Mesendoderm (in vitro differentiated cells): ENCODE measurements around the gene CLIP4.
"Not testable (repeated sequence)": the region's sequence is repeated elsewhere in the genome, so short reads cannot be mapped to it uniquely, and the experiment has no call there.

ENCODE experiments used
- DNase-seq: peaks from one replicate; pipeline ENCODE4 v3.0.0; 2013
- H2AK5ac ChIP-seq: 2 replicates; pipeline ENCODE4 v1.6.1; 2013; ENCODE audit warnings: low read length, inconsistent platforms
- H2BK120ac ChIP-seq: 2 replicates; pipeline ENCODE4 v1.6.1; 2013; ENCODE audit warnings: low read depth, mild to moderate bottlenecking, low read length, moderate library complexity, mixed read lengths
- H2BK15ac ChIP-seq: replicated peaks from 2 replicates; pipeline ENCODE4 v1.6.1; 2013; ENCODE audit warnings: low read depth, mild to moderate bottlenecking, moderate library complexity
- H2BK5ac ChIP-seq: 2 replicates; pipeline ENCODE4 v1.6.1; 2013; ENCODE audit warnings: low read length, inconsistent platforms
- H3K18ac ChIP-seq: 2 replicates; pipeline ENCODE4 v1.6.1; 2013; ENCODE audit warnings: mild to moderate bottlenecking, low read length, mixed read lengths
- H3K23ac ChIP-seq: one replicate; pipeline ENCODE4 v1.6.1; 2013; ENCODE audit warnings: low read length
- H3K27ac ChIP-seq: 2 replicates; pipeline ENCODE4 v1.5.1; 2013; ENCODE audit warnings: low read depth, mild to moderate bottlenecking, inconsistent platforms, low read length, moderate library complexity
- H3K27me3 ChIP-seq: 2 replicates; pipeline ENCODE4 v1.6.1; 2013; ENCODE audit warnings: low read length, control low read depth, mild to moderate bottlenecking, inconsistent platforms; ENCODE audit not compliant: insufficient read depth, poor library complexity
- H3K36me3 ChIP-seq: 2 replicates; pipeline ENCODE4 v1.6.1; 2013; ENCODE audit warnings: low read length, inconsistent platforms; ENCODE audit not compliant: control insufficient read depth, insufficient read depth
- H3K4ac ChIP-seq: one replicate; pipeline ENCODE4 v1.6.1; 2013; ENCODE audit warnings: low read depth, mild to moderate bottlenecking, low read length, moderate library complexity
- H3K4me1 ChIP-seq: 2 replicates; pipeline ENCODE4 v1.6.1; 2013; ENCODE audit warnings: low read depth, low read length, inconsistent platforms; ENCODE audit not compliant: control insufficient read depth
- H3K4me2 ChIP-seq: 2 replicates; pipeline ENCODE4 v1.6.1; 2013; ENCODE audit warnings: low read length
- H3K4me3 ChIP-seq: 2 replicates; pipeline ENCODE4 v1.5.1; 2013; ENCODE audit warnings: mild to moderate bottlenecking, low read length
- H3K56ac ChIP-seq: one replicate; pipeline ENCODE4 v1.6.1; 2013; ENCODE audit warnings: low read length
- H3K79me1 ChIP-seq: 2 replicates; pipeline ENCODE4 v1.6.1; 2013; ENCODE audit warnings: low read length, inconsistent platforms
- H3K79me2 ChIP-seq: 2 replicates; pipeline ENCODE4 v1.6.1; 2013; ENCODE audit warnings: mild to moderate bottlenecking, low read length; ENCODE audit not compliant: control insufficient read depth, insufficient read depth
- H3K9ac ChIP-seq: 2 replicates; pipeline ENCODE4 v1.6.1; 2013; ENCODE audit warnings: low read length, inconsistent platforms
- H4K5ac ChIP-seq: one replicate; pipeline ENCODE4 v1.6.1; 2013; ENCODE audit warnings: low read length
- H4K8ac ChIP-seq: one replicate; pipeline ENCODE4 v1.6.1; 2013; ENCODE audit warnings: low read depth, mild to moderate bottlenecking, control low read depth, low read length, moderate library complexity
- WGBS: extraction: QIAGEN DNeasy Blood & Tissue Kit; methylation state at CpG from one replicate; pipeline ENCODE4 v1.1.7; 2013; ENCODE audit warnings: low lambda C conversion rate, missing lambda C conversion rate; ENCODE audit not compliant: insufficient coverage; ENCODE audit errors: extremely low coverage; 5-methylcytosine and 5-hydroxymethylcytosine counted together

CLIP4 gene

GRCh38 chr2:29106256-29106655 is 9.0 kb upstream of the CLIP4 start:
- H2BK5ac ChIP-seq: no peak overlapping the region
- H3K27me3 ChIP-seq: no peaks in the 10 kb centered on the region
- no peak overlapping the region for H3K4me2 ChIP-seq
- H3K23ac ChIP-seq: no peak overlapping the region
- no peak overlapping the region for H3K56ac ChIP-seq
- H2BK15ac ChIP-seq: no peak overlapping the region
- DNase-seq: no peak
- H3K79me2 ChIP-seq: no peaks in the 10 kb centered on the region
- H3K27ac ChIP-seq: no peak overlapping the region
- no peaks in the 10 kb centered on the region for H3K79me1 ChIP-seq
- no peak overlapping the region for H3K18ac ChIP-seq
- no peak overlapping the region for H3K9ac ChIP-seq
- H3K36me3 ChIP-seq: no peaks in the 10 kb centered on the region
- no peak overlapping the region for H2AK5ac ChIP-seq
- WGBS: no CpG with 5 or more reads among the region's 3 CpGs
- H3K4me1 ChIP-seq: no peaks in the 10 kb centered on the region
- H4K8ac ChIP-seq: no peak overlapping the region
- no peak overlapping the region for H4K5ac ChIP-seq
- H3K4me3 ChIP-seq: no peak overlapping the region
- no peak overlapping the region for H2BK120ac ChIP-seq
- no peak overlapping the region for H3K4ac ChIP-seq

GRCh38 chr2:29106980-29107388 is 8.2 kb upstream of the CLIP4 start:
- H3K79me2 ChIP-seq: no peaks in the 10 kb centered on the region
- H2BK120ac ChIP-seq: no peak overlapping the region
- H2AK5ac ChIP-seq: no peak overlapping the region
- no peak overlapping the region for H3K23ac ChIP-seq
- H3K4me3 ChIP-seq: no peak overlapping the region
- H3K9ac ChIP-seq: no peak overlapping the region
- WGBS: no CpG with 5 or more reads among the region's 2 CpGs
- no peak overlapping the region for H3K4me2 ChIP-seq
- no peak overlapping the region for H4K5ac ChIP-seq
- H3K4me1 ChIP-seq: no peaks in the 10 kb centered on the region
- no peak for DNase-seq
- H3K27ac ChIP-seq: no peak overlapping the region
- no peaks in the 10 kb centered on the region for H3K79me1 ChIP-seq
- H3K18ac ChIP-seq: no peak overlapping the region
- H3K36me3 ChIP-seq: no peaks in the 10 kb centered on the region
- no peak overlapping the region for H2BK5ac ChIP-seq
- no peaks in the 10 kb centered on the region for H3K27me3 ChIP-seq
- H3K4ac ChIP-seq: no peak overlapping the region
- no peak overlapping the region for H2BK15ac ChIP-seq
- H4K8ac ChIP-seq: no peak overlapping the region
- no peak overlapping the region for H3K56ac ChIP-seq

DNA sequence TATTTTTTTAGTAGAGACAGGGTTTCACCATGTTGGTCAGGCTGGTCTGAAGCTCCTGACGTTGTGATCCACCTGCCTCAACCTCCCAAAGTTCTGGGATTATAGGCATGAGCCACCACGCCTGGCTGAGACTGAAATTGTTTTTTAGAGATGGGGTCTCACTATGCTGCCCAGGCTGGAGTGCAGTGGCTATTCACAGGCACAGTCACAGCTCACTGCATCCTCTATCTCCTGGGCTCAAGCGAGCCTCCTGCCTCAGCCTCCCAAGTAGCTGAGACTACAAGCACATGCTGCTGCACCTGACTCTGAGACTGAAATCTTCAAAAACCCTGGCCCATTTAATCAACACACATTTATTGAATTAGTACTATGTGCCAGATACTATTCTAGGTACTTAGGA is 7.7 kb upstream of the CLIP4 start:
- H3K79me2 ChIP-seq, H2BK120ac ChIP-seq, H2AK5ac ChIP-seq, H3K4me1 ChIP-seq, H3K4me3 ChIP-seq, H3K27me3 ChIP-seq, H4K8ac ChIP-seq, H3K79me1 ChIP-seq, H3K18ac ChIP-seq, H3K4me2 ChIP-seq, H3K36me3 ChIP-seq, H3K27ac ChIP-seq, H2BK15ac ChIP-seq, H2BK5ac ChIP-seq, H3K56ac ChIP-seq, H3K4ac ChIP-seq, H4K5ac ChIP-seq, H3K23ac ChIP-seq, H3K9ac ChIP-seq, DNase-seq: not testable (repeated sequence)
- WGBS: no CpG with 5 or more reads among the region's 3 CpGs

DNA sequence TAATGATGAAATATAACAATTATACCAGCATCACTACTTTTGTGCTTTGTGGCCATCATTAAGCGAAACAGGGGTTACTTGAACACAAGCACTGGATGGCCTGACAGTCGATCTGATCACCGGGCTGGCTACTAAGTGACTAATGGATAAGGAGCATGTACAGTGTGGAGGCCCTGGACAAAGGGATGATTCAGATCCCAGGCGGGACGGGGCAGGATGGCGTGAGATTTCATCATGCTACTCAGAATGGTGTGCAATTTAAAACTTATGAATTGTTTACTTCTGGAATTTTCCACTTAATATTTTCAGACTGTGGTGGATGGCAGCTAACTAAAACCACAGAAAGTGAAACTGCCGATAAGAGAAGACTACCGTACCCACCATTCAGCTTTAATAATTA is 7.0 kb upstream of the CLIP4 start:
- H2BK5ac ChIP-seq: no peak overlapping the region
- no peak overlapping the region for H2BK15ac ChIP-seq
- no peak overlapping the region for H3K4me2 ChIP-seq
- no peaks in the 10 kb centered on the region for H3K79me1 ChIP-seq
- no peak overlapping the region for H3K23ac ChIP-seq
- H3K18ac ChIP-seq: no peak overlapping the region
- H3K27me3 ChIP-seq: peaks cover 2% of the 10 kb centered on the region
- no peak overlapping the region for H3K4ac ChIP-seq
- WGBS: 100% methylated on average over 1 of the region's 8 CpGs
- H3K4me3 ChIP-seq: no peak overlapping the region
- DNase-seq: no peak
- no peak overlapping the region for H2BK120ac ChIP-seq
- H4K8ac ChIP-seq: no peak overlapping the region
- H2AK5ac ChIP-seq: no peak overlapping the region
- H3K56ac ChIP-seq: no peak overlapping the region
- H3K27ac ChIP-seq: no peak overlapping the region
- no peaks in the 10 kb centered on the region for H3K79me2 ChIP-seq
- H3K36me3 ChIP-seq: no peaks in the 10 kb centered on the region
- no peak overlapping the region for H3K9ac ChIP-seq
- no peaks in the 10 kb centered on the region for H3K4me1 ChIP-seq
- H4K5ac ChIP-seq: no peak overlapping the region

DNA sequence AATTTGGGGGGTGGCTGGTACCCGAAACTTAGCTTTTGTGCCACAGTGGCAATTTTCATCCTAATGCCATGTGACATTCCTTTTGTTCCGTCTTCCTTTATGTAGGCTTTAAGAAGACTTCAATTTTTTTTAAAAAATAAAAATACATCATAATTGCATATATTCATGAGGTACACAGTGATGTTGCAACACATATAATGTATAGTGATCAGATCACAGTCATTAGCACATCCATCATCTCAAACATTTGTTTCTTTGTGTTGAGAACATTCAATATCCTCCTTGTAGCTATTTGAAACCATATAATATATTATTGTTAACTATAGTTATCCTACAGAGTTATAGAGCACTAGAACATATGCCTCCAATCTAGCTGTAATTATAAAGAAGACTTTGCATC is 6.0 kb upstream of the CLIP4 start:
- Histone ChIP-seq H3K79me2 (no peaks in the 10 kb centered on the region), H3K27ac (no peak overlapping the region), H2BK120ac (no peak overlapping the region), H3K36me3 (no peaks in the 10 kb centered on the region), H3K4me1 (no peaks in the 10 kb centered on the region), H3K18ac (no peak overlapping the region), H3K9ac (no peak overlapping the region), H4K8ac (no peak overlapping the region), H3K4me3 (no peak overlapping the region), H4K5ac (no peak overlapping the region), H2BK15ac (no peak overlapping the region), H3K27me3 (peaks cover 4% of the 10 kb centered on the region), H3K56ac (no peak overlapping the region), H3K4me2 (no peak overlapping the region), H2BK5ac (no peak overlapping the region), H3K23ac (no peak overlapping the region), H3K4ac (no peak overlapping the region), H2AK5ac (no peak overlapping the region), H3K79me1 (no peaks in the 10 kb centered on the region)
- DNase-seq: no peak
- WGBS: no CpG with 5 or more reads among the region's 2 CpGs

DNA sequence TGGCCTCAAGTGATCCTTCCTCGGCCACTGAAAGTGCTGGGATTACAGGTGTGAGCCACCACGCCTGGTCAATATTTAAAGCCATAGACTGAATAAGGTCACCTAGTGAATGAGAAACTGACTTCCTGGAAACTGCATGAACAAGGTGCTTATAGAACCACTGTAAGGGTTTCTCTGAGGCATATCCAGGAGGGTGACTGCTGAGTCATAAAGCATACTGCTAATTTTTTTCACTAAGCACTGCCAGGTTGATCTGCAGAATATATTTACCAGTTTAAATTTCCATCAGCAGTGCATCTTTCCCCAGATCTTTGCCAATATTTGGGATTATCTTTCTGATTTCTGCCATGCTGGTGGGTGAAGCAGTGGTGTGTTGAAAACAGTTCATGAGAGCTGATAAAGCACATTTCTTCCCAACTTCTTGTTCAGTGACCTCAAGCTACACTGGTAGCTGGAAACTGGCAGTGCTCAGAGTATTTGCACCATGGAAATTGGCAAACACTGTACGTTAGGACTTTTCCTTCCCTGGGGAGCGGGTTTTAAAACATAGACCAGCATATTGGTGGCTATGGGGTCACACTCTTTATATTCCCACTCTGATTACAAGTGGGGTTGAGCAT is 4.2 kb upstream of the CLIP4 start:
- Histone ChIP-seq H3K4me1 (no peaks in the 10 kb centered on the region), H4K8ac (no peak overlapping the region), H2AK5ac (no peak overlapping the region), H3K36me3 (no peaks in the 10 kb centered on the region), H2BK120ac (no peak overlapping the region), H3K4ac (no peak overlapping the region), H4K5ac (no peak overlapping the region), H3K79me2 (no peaks in the 10 kb centered on the region), H3K18ac (no peak overlapping the region), H3K79me1 (no peaks in the 10 kb centered on the region), H2BK5ac (no peak overlapping the region), H3K9ac (no peak overlapping the region), H3K27me3 (peaks cover 14% of the 10 kb centered on the region), H3K27ac (no peak overlapping the region), H2BK15ac (no peak overlapping the region), H3K4me2 (no peak overlapping the region), H3K4me3 (no peak overlapping the region), H3K56ac (no peak overlapping the region), H3K23ac (no peak overlapping the region)
- WGBS: no CpG with 5 or more reads among the region's 4 CpGs
- DNase-seq: no peak
